NCI-H2029 (cell line): Measurements from ENCODE around the gene SLC12A2.

Experiments used
- DNase-seq: peaks from one replicate; lab custom pipeline; 2025; lab: John Stamatoyannopoulos, UW

SLC12A2 gene

DNA sequence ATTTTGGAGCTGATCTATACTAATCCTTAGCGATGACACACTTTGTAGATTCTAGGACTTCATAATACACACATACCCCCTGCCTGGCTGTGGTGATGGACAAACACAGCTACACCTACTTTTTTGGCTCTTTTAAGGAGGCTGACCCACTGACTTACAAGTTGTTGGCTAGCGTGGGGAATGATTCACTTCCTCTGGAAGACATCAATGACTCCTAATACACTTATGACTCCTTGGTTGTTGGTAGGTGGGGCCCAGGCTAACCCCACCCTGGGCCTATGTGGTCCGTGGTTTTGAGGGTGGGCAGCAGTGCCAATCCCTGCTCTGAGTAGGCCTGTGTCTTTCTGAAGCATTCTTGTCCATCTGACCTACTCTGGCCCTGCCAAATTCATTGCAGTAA, 144.4 kb downstream of the SLC12A2 start:
- no peak for DNase-seq

DNA sequence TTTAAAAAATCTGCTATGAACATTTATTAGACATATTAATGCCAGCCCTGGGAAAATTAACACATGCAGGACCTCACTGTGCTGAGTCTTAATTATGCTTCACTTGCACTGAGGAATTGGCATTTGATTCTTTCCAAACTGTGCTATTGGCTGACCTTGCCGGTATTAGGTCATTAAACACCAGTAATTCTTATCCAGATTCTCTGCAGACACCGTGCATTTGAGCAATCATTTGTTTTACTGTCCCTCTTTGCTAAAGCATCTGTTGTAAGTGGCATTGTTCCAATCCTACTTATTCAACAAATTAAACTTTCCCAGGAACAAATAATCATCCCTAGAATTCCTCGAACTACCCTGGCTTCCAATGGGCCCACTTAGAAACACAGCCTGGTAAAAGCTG, 145.0 kb downstream of the SLC12A2 start:
- no peak for DNase-seq

DNA sequence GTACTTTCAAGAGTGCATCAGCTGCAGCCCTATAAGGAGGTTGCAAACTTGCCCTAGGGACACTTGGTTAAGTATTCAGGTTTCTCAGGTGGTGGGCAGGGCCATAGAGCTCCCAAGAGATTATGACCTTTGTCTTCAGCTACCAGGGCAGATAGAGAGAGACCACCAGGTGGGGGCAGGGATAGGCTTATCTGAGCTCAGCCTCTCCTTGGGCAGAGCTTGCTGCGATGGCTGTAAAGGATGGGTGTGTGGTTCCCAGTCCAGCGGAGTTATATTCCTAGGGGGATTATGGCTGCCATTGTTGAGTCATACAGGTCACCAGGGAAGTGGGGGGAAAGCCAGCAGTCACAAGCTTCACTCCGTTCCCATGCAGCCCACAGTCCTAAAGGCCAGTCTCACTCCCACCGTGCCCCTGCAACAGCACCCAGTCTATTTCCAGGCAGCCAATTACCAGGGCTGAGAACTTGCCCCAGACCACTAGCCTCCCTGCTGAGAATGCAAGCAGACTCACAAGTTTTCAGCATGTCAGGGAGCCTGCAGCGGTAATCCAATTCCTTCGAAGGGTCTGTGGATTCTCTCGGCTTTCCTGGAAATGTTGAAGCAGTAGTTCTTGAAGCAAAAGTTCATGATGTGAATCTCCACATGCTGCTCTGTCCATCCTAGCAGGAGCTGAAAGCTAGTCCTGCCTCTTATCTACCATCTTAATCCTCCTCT, 151.5 kb downstream of the SLC12A2 start:
- DNase-seq = no peak

DNA sequence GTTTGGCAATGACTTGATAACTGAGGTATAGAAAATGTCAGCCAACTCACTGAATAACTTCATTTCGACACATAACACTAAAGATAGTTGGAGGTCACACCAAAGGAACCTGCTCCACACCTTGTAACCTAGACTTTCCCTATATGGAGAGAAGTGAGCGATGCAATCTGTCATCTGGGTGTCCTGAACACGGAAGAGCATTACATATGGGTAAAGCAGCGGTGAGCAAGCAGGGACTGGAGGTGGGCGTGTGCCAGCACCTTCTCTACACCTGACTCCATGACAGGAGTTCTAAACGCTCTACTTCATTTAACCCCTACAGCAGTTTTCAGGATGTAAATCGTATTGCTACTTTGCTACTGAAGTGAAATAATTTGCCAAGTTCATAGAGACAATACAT, 152.8 kb downstream of the SLC12A2 start:
- no peak for DNase-seq

DNA sequence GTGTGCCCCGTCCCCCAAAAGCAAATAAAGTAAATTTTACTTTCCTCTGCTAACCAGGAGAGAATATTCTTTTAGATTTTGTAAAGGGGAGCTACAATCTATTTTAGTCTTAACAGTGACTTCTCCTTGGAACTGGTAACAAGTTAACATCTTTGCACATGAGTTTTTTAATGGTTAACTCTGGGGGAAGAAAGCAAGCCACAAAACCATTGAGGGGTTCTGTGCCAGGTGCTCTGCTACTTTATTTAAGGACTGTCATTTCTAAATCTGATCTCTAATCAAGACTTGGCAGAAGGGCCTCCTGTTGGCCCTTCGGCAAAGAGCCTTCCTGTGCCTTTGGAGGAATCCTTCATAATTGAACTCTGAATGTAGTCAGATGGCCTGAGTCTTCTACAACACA, 153.4 kb downstream of the SLC12A2 start:
- no peak for DNase-seq

DNA sequence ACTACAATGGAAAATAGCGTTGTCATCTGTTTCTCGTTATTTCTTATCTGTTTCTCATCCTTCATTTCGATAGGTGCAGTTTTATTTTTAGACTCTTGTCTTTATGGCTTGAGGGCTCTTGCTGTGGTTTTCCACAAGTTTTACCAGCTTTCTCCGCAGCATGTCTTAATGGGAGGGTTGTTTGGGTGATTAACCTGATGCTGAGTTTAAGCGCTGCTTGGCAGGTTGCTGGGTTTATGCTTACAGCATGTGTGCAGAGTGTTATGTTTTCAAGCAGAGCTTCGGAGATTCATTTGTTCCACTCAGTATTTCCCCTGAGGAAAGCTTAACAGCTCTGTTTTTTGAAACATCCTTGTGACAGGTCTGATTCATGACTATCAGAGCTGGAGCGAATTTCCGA, 154.0 kb downstream of the SLC12A2 start:
- DNase-seq = no peak
